ENCODE data around the gene GALNT18.

DNA sequence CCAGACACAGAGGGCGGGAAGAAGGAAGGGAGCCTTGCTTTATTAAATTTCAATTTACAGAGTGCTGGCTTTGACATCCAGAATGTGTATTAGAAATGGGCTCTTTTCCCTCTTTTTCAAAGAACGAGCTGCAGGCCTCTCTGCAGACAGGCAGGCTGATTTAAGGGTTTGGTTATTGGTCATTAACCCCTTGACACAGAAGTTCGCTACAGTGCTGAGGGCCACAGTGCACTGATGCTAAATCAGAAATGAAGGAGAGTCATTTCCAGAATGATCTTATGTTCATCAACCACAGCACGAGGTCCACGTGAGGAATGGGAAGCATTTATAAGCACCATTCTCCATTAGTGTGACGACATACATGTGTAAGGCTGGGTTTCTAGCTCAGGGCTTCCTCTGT lies 320.6 kb downstream of the GALNT18 start:
- TF ChIP-seq POLR2A (IDR thresholded peaks at IDR 0.05; ENCODE audit: low read depth, low read length): no peak
- TF ChIP-seq, protein P1, sequence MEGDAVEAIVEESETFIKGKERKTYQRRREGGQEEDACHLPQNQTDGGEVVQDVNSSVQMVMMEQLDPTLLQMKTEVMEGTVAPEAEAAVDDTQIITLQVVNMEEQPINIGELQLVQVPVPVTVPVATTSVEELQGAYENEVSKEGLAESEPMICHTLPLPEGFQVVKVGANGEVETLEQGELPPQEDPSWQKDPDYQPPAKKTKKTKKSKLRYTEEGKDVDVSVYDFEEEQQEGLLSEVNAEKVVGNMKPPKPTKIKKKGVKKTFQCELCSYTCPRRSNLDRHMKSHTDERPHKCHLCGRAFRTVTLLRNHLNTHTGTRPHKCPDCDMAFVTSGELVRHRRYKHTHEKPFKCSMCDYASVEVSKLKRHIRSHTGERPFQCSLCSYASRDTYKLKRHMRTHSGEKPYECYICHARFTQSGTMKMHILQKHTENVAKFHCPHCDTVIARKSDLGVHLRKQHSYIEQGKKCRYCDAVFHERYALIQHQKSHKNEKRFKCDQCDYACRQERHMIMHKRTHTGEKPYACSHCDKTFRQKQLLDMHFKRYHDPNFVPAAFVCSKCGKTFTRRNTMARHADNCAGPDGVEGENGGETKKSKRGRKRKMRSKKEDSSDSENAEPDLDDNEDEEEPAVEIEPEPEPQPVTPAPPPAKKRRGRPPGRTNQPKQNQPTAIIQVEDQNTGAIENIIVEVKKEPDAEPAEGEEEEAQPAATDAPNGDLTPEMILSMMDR (conservative IDR thresholded peaks at IDR 0.05; ENCODE audit: low read depth, low read length): no peak
- no peak for TF ChIP-seq BHLHE40 (IDR thresholded peaks at IDR 0.05; ENCODE audit: low read depth, low read length)
- no peak for TF ChIP-seq SMC3 (IDR thresholded peaks at IDR 0.05; ENCODE audit: low read depth, low read length)
- TF ChIP-seq RFX5 (IDR thresholded peaks at IDR 0.05; ENCODE audit: low read depth, low read length): no peak
- TF ChIP-seq RCOR1 (IDR thresholded peaks at IDR 0.05; ENCODE audit: insufficient replicate concordance, low read length): no peak
- TF ChIP-seq RAD21 (IDR thresholded peaks at IDR 0.05; ENCODE audit: low read length): no peak
- no peak for TF ChIP-seq USF2 (IDR thresholded peaks at IDR 0.05; ENCODE audit: low read depth, low read length)
- no peak for TF ChIP-seq MXI1 (IDR thresholded peaks at IDR 0.05; ENCODE audit: borderline replicate concordance, low read depth, low read length)
- no peak for TF ChIP-seq FOS (IDR thresholded peaks at IDR 0.05; ENCODE audit: low read depth, low read length)
- TF ChIP-seq CEBPB (IDR thresholded peaks at IDR 0.05; ENCODE audit: low read depth, low read length): no peak
- TF ChIP-seq CHD1 (IDR thresholded peaks at IDR 0.05; ENCODE audit: low read depth, low read length): no peak

Measured in IMR-90 (cell line).